K562 (cell line): ENCODE measurements around the gene ENG. TPM values are rescaled to one million over a fixed set of nuclear protein-coding genes. Genes with fewer than 3 reads are reported as not detected.

Experiments used
- HOMEZ ChIP-seq: fragments of 250-450 bp; sonication (Bioruptor Pico); IDR thresholded peaks from 2 replicates; pipeline ENCODE4 v1.4.0; 2020; ENCODE audit warnings: mild to moderate bottlenecking, moderate library complexity
- KAT8 ChIP-seq: fragments of 450-650 bp; IDR thresholded peaks from 2 replicates; pipeline ENCODE4 v1.6.1; 2016; ENCODE audit warnings: low read depth, mild to moderate bottlenecking
- MTA3 ChIP-seq: fragments of 450-650 bp; formaldehyde crosslinking; IDR thresholded peaks from 2 replicates; pipeline ENCODE4 v1.6.1; 2017; ENCODE audit warnings: mild to moderate bottlenecking, borderline replicate concordance
- MTF1 ChIP-seq: fragments of 250-450 bp; sonication (Bioruptor Pico); IDR thresholded peaks from 2 replicates; pipeline ENCODE4 v1.9.0; 2021; ENCODE audit warnings: moderate library complexity, mild to moderate bottlenecking, inconsistent platforms, borderline replicate concordance
- MXD1 ChIP-seq: fragments of 250-450 bp; sonication (Bioruptor Pico); IDR thresholded peaks from 2 replicates; pipeline ENCODE4 v1.8.0; 2021; ENCODE audit warnings: borderline replicate concordance, mild to moderate bottlenecking, moderate library complexity; ENCODE audit not compliant: poor library complexity, severe bottlenecking
- REST ChIP-seq, 2 experiments: fragments of 450-650 bp; formaldehyde crosslinking in 1 of 2; IDR thresholded peaks; 2 replicates each; pipeline versions ENCODE4 v1.4.0 to v1.6.1; 2014 to 2020; ENCODE audit warnings: mild to moderate bottlenecking in 2 of 2, borderline replicate concordance in 1 of 2, low read depth in 1 of 2
- ZNF655 ChIP-seq: fragments of 250-450 bp; sonication (Bioruptor Pico); IDR thresholded peaks from 2 replicates; pipeline ENCODE4 v1.5.0; 2021
- polyA plus RNA-seq, 8 experiments: library from polyadenylated mRNA; depleted of rRNA in 4 of 8; stranded (reverse) in 5 of 8; unstranded in 3 of 8; fragments of >200 nt; fragmentation: Nextera tagmentation in 2 of 8; fragmentation: Illumina TruSeq in 1 of 8; extraction: Ambion mirVana in 2 of 8; extraction: Trizol in 1 of 8; gene quantifications; 2 replicates each; pipeline versions ENCODE4 v1.2.1 to v1.2.3, GENCODE V29; 2011 to 2014; ENCODE audit warnings: inconsistent platforms in 1 of 8, missing spikeins in 1 of 8
- total RNA-seq, 7 experiments: library from RNA; depleted of rRNA in 6 of 7; stranded (reverse); fragments of >200 nt in 6 of 7; fragmentation: Illumina TruSeq in 2 of 7; extraction: Trizol in 2 of 7; gene quantifications; 2 replicates each; pipeline versions ENCODE4 v1.2.1 to v1.2.3, GENCODE V29; 2011 to 2021; ENCODE audit warnings: low replicate concordance in 1 of 7

ENG gene
- total and polyA plus RNA-seq, 9 of the 15 experiments (the other 6 are each of a cell fraction or from before 2014, with no cell fraction given), result 0.04 to 0.40 (median 0.14) TPM; not detected in 1

- TF ChIP-seq MXD1 (CRISPR knock-in tag) (no peak), REST (IDR thresholded peaks at IDR 0.05; ENCODE audit: borderline replicate concordance) (peak; percentile 94), REST (CRISPR knock-in tag; IDR thresholded peaks at IDR 0.05; ENCODE audit: low read depth) (no peak), ZNF655 (CRISPR knock-in tag) (no peak), HOMEZ (no peak), KAT8 (no peak), MTF1 (CRISPR knock-in tag) (no peak), MTA3 (peak; percentile 59; the same call in 1 of the 2 replicates)
Measured at GRCh38 chr9:127869310-127870152, 15.1 kb upstream of the ENG start (continued).
